ENCODE results near the gene LRRC42. TPM values are rescaled to one million over a fixed set of nuclear protein-coding genes. Genes with fewer than 3 reads are reported as not detected.

LRRC42 gene
- total and polyA plus RNA-seq, 4 donors, result 9.8 to 14.8 (median 10.9) TPM

- H3K9ac ChIP-seq (ENCODE audit: low read depth in 1 of 2, low read length in 2 of 2), result no peak overlapping the region
- 96% methylated on average over 6 of the region's 6 CpGs for WGBS
- no peak overlapping the region for H3K27ac ChIP-seq (ENCODE audit: low read depth in 1 of 2, low read length in 2 of 2)
- TF ChIP-seq FOXA2 (IDR thresholded peaks at IDR 0.05), result no peak
- no peak for TF ChIP-seq REST (IDR thresholded peaks at IDR 0.05)
- TF ChIP-seq MAX (IDR thresholded peaks at IDR 0.05), result no peak
- TF ChIP-seq ZBTB33 (IDR thresholded peaks at IDR 0.05), result no peak
- TF ChIP-seq RAD21 (IDR thresholded peaks at IDR 0.05), result no peak
- no peak for TF ChIP-seq ATF3 (IDR thresholded peaks at IDR 0.05)
- TF ChIP-seq TAF1 (conservative IDR thresholded peaks at IDR 0.05), result no peak
- TF ChIP-seq SP1 (IDR thresholded peaks at IDR 0.05), result no peak
- TF ChIP-seq YY1 (IDR thresholded peaks at IDR 0.05), result no peak
- TF ChIP-seq RXRA (IDR thresholded peaks at IDR 0.05), result no peak
- TF ChIP-seq NR2F2 (IDR thresholded peaks at IDR 0.05), result no peak
- TF ChIP-seq FOXA1 (IDR thresholded peaks at IDR 0.05), result no peak
- no peak for TF ChIP-seq GABPA (IDR thresholded peaks at IDR 0.05 in 1 of 2, conservative IDR thresholded peaks at IDR 0.05 in 1 of 2)
- TF ChIP-seq HNF4G (IDR thresholded peaks at IDR 0.05), result no peak
- no peak for TF ChIP-seq HNF4A (conservative IDR thresholded peaks at IDR 0.05)
- no peak for TF ChIP-seq CTCF (IDR thresholded peaks at IDR 0.05; ENCODE audit: low read depth, low read length, missing input control)
- TF ChIP-seq JUND (IDR thresholded peaks at IDR 0.05), result no peak
- TF ChIP-seq EGR1 (IDR thresholded peaks at IDR 0.05; ENCODE audit: low read depth in 2 of 2), result no peak
- H3K4me3 ChIP-seq (ENCODE audit: low read depth in 1 of 3, low read length in 3 of 3), result no peak overlapping the region
- no peaks in the 10 kb centered on the region for H3K9me3 ChIP-seq (ENCODE audit: control insufficient read depth in 4 of 4, low read length in 3 of 4)
- H3K4me1 ChIP-seq (ENCODE audit: control insufficient read depth in 4 of 4, insufficient read depth in 4 of 4, low read length in 3 of 4), result peaks cover 2 to 21% (median 17%) of the 10 kb centered on the region in 4 donors
- H3K27me3 ChIP-seq (ENCODE audit: control insufficient read depth in 4 of 4, insufficient read depth in 4 of 4, low read length in 3 of 4), result no peaks in the 10 kb centered on the region
- no peak for DNase-seq (ENCODE audit: low spot score)
- no peaks in the 10 kb centered on the region for H3K36me3 ChIP-seq (ENCODE audit: control insufficient read depth in 4 of 4, insufficient read depth in 3 of 4, low read depth in 1 of 4, low read length in 3 of 4)
These were observed 3.1 kb upstream of the LRRC42 start for GRCh38 chr1:53943090-53943489.
